Measurements from ENCODE around the gene ABITRAM. TPM values are rescaled to one million over a fixed set of nuclear protein-coding genes. Genes with fewer than 3 reads are reported as not detected.

ABITRAM gene
- total RNA-seq, 1 donor from 2014 or later, result 7.8 TPM

Other genes starting within 250 kb of the ABITRAM start
- not detected in 2 replicates for gene ACTL7B, start 78.4 kb upstream of the ABITRAM start, total RNA-seq
- not detected in 2 replicates for gene ACTL7A, start 72.1 kb upstream of the ABITRAM start, total RNA-seq
- 41.2 and 49.8 TPM in 2 replicates for gene ELP1, start 276 bp upstream of the ABITRAM start, total RNA-seq
- 154 and 242 TPM in 2 replicates for gene CTNNAL1, start 79.1 kb downstream of the ABITRAM start, total RNA-seq
- gene TMEM245, start 185.5 kb downstream of the ABITRAM start, total RNA-seq, result 87.3 and 168 TPM in 2 replicates
- 0.50 TPM in 1 of 2 replicates, not detected in the other for gene FRRS1L, start 232.8 kb downstream of the ABITRAM start, total RNA-seq

Data from renal cortical epithelial cell (primary cell).